Ovary (tissue), 9 donors: ENCODE data around the gene USP49. TPM values are rescaled to one million over a fixed set of nuclear protein-coding genes. Genes with fewer than 3 reads are reported as not detected.

Experiments used
- DNase-seq, 5 donors: peaks; one replicate each; pipeline ENCODE4 v3.0.0-alpha.2; 2019 to 2020
- H3K27ac ChIP-seq, 2 donors: fragments of 200-600 bp; one replicate each; pipeline versions ENCODE4 v1.5.1 to v1.8.0; 2019 to 2022
- H3K27me3 ChIP-seq: fragments of 200-600 bp; one replicate; pipeline ENCODE4 v1.8.0; 2022
- H3K36me3 ChIP-seq: fragments of 200-600 bp; sonication (generic); one replicate; pipeline ENCODE4 v1.5.1; 2019
- H3K4me1 ChIP-seq: one replicate; pipeline ENCODE4 v1.8.1; 2013; ENCODE audit warnings: mild to moderate bottlenecking, moderate library complexity; ENCODE audit not compliant: insufficient read depth
- H3K4me3 ChIP-seq: fragments of 200-600 bp; sonication (generic); one replicate; pipeline ENCODE4 v1.5.1; 2017
- H3K9me3 ChIP-seq, 2 donors: fragments of 200-600 bp in 1 of 2; sonication (generic) in 1 of 2; one replicate each; pipeline versions ENCODE4 v1.5.1 to v1.8.1; 2013 to 2019; ENCODE audit warnings: mild to moderate bottlenecking in 1 of 2, moderate library complexity in 1 of 2
- EP300 ChIP-seq: sonication (generic); formaldehyde crosslinking; IDR thresholded peaks from one replicate; pipeline ENCODE4 v1.6.1; 2017; ENCODE audit warnings: antibody characterized with exemption
- POLR2A ChIP-seq: fragments of 450-650 bp; IDR thresholded peaks from one replicate; pipeline ENCODE4 v1.6.1; 2017; ENCODE audit warnings: antibody characterized with exemption, mild to moderate bottlenecking, moderate library complexity
- WGBS, 3 donors: extraction: QIAGEN DNeasy Blood & Tissue Kit in 1 of 3; methylation state at CpG; one replicate each; pipeline versions ENCODE4 v1.1.5 to v1.1.7; 2013 to 2017; 5-methylcytosine and 5-hydroxymethylcytosine counted together
- intact Hi-C, 4 donors: fragments of 100-400 bp; cut with DNase I; formaldehyde crosslinking; loops; one replicate each; pipeline versions ENCODE4 v1.11.0 to v1.15.1; 2022 to 2023
- polyA plus RNA-seq, 2 donors: library from polyadenylated mRNA; stranded (reverse); fragments of 200-250 nt in 1 of 2; fragments of 350-450 nt in 1 of 2; fragmentation: Illumina TruSeq in 1 of 2; extraction: RNeasy Lipid Tissue Mini Kit (QIAGEN cat#74804) in 1 of 2; gene quantifications; one replicate each; pipeline ENCODE4 v1.2.3, GENCODE V29; 2013 to 2014
- total RNA-seq, 7 donors: library from RNA; depleted of rRNA in 2 of 7; stranded (reverse); fragments of >200 nt in 2 of 7; fragmentation: NEBNext Ultra II Directional in 3 of 7; extraction: Animal tissue kit (Norgen Biotek cat#: 25700) in 3 of 7; gene quantifications; one replicate each; pipeline versions ENCODE4 v1.1.0 to v1.2.4, GENCODE V29; 2016 to 2023
- TF ChIP-seq, protein P1 (sequence below), 3 donors: fragments of 450-650 bp in 2 of 3; fragments of 200-600 bp in 1 of 3; IDR thresholded peaks; one replicate each; pipeline versions ENCODE4 v1.5.1 to v1.8.0; 2016 to 2022; ENCODE audit warnings: antibody characterized with exemption in 3 of 3, mild to moderate bottlenecking in 1 of 3
- donor health status: DM: no; HTN: no; CAD: no; lungs with moderate emphysema.
- donor health status: DM: no; HTN: no; CAD: no.
- donor health status: Bipolar disorder and iron deficiency.
- donor health status: DM: yes; HTN: yes; CAD: no.
- donor health status: DM: no; HTN: no; CAD: no.
- donor health status: DM: yes; HTN: yes; CAD: no.

The USP49 gene
- total and polyA plus RNA-seq, 9 donors: 2.0 to 5.1 (median 3.1) TPM

GRCh38 chr6:41939176-41939847 lies 44.1 kb upstream of the USP49 start:
- H3K36me3 ChIP-seq: no peaks in the 10 kb centered on the region
- peak; percentile 38 to 70 (median 58) for DNase-seq
- peaks cover 10% of the 10 kb centered on the region for H3K4me1 ChIP-seq
- no peaks in the 10 kb centered on the region for H3K9me3 ChIP-seq
- peak overlapping the region in 1 of 2 donors; percentile 31 for H3K27ac ChIP-seq
- intact Hi-C loops: loop anchor here in 3 of 4 donors (5.0 to 10.0 kb wide), 3 partner anchors 103 to 155 kb away; partner anchors contain the start of genes PRICKLE4 (in 1 of the 3) and TOMM6 (in 1 of the 3)
- TF ChIP-seq POLR2A: no peak
- TF ChIP-seq EP300: no peak
- TF ChIP-seq, protein P1, sequence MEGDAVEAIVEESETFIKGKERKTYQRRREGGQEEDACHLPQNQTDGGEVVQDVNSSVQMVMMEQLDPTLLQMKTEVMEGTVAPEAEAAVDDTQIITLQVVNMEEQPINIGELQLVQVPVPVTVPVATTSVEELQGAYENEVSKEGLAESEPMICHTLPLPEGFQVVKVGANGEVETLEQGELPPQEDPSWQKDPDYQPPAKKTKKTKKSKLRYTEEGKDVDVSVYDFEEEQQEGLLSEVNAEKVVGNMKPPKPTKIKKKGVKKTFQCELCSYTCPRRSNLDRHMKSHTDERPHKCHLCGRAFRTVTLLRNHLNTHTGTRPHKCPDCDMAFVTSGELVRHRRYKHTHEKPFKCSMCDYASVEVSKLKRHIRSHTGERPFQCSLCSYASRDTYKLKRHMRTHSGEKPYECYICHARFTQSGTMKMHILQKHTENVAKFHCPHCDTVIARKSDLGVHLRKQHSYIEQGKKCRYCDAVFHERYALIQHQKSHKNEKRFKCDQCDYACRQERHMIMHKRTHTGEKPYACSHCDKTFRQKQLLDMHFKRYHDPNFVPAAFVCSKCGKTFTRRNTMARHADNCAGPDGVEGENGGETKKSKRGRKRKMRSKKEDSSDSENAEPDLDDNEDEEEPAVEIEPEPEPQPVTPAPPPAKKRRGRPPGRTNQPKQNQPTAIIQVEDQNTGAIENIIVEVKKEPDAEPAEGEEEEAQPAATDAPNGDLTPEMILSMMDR (IDR thresholded peaks at IDR 0.05): no peak
- WGBS, 3 donors: 22 to 37% (median 28%) methylated on average over 11 of the region's 11 CpGs
- no peak overlapping the region for H3K4me3 ChIP-seq
- no peaks in the 10 kb centered on the region for H3K27me3 ChIP-seq

DNA sequence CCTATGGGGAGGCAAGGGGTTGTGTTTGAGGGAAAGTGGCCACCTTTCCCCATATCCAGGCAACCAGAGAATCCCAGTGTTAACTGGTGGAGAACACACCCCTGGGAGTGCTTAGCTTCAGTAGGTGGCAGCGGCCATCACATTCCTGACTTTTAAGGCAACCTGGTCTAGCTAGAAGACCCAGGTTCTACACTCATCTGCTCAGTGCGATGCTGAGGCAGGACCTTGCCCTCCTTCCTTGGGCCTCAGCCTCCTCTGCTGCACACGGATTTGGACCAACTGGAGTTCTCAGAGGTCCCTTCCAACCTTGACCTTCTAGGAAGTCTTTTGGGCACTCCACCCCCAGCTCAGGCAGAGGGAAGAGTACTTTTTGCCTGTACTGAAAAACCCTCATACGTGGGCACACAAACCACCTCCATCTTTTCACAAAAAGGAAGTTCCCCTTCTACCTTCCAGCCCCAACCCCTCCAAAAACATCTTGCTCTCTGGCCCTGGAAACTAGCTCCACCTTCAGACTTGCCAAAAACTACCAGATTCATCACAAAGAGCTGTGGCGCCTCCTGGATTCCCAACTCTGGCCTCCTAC lies 43.5 kb upstream of the USP49 start:
- intact Hi-C loops: loop anchor here in 3 of 4 donors (5.0 to 10.0 kb wide), 3 partner anchors 104 to 154 kb away; partner anchors contain the start of genes PRICKLE4 (in 1 of the 3) and TOMM6 (in 1 of the 3)
- peaks cover 10% of the 10 kb centered on the region for H3K4me1 ChIP-seq
- H3K27ac ChIP-seq: peak overlapping the region in 1 of 2 donors; percentile 31

GRCh38 chr6:41937861-41938574 lies 42.8 kb upstream of the USP49 start:
- peak in 2 of 5 donors; percentile 19 to 27 for DNase-seq
- Histone ChIP-seq H3K9me3 (no peaks in the 10 kb centered on the region), H3K4me3 (no peak overlapping the region), H3K27ac (peak overlapping the region in 1 of 2 donors; percentile 9), H3K27me3 (no peaks in the 10 kb centered on the region), H3K4me1 (peaks cover 10% of the 10 kb centered on the region), H3K36me3 (no peaks in the 10 kb centered on the region)
- TF ChIP-seq, protein P1 (IDR thresholded peaks at IDR 0.05): no peak
- TF ChIP-seq EP300: no peak
- TF ChIP-seq POLR2A: no peak
- intact Hi-C loops: loop anchor here in 3 of 4 donors (5.0 to 10.0 kb wide), 3 partner anchors 104 to 153 kb away; partner anchors contain the start of genes PRICKLE4 (in 1 of the 3) and TOMM6 (in 1 of the 3)
- 66 to 87% (median 70%) methylated on average over 4 of the region's 4 CpGs for WGBS, 3 donors

More for the DNA sequence above, 43.5 kb upstream of the USP49 start:
- TF ChIP-seq, protein P1 (IDR thresholded peaks at IDR 0.05): no peak
- no peak for TF ChIP-seq EP300
- no peak for TF ChIP-seq POLR2A
- no peak overlapping the region for H3K4me3 ChIP-seq
- 51 to 57% (median 56%) methylated on average over 5 of the region's 5 CpGs for WGBS, 3 donors
- H3K36me3 ChIP-seq: no peaks in the 10 kb centered on the region
- DNase-seq: peak in 1 of 5 donors; percentile 37
- no peaks in the 10 kb centered on the region for H3K27me3 ChIP-seq
- H3K9me3 ChIP-seq: no peaks in the 10 kb centered on the region

DNA sequence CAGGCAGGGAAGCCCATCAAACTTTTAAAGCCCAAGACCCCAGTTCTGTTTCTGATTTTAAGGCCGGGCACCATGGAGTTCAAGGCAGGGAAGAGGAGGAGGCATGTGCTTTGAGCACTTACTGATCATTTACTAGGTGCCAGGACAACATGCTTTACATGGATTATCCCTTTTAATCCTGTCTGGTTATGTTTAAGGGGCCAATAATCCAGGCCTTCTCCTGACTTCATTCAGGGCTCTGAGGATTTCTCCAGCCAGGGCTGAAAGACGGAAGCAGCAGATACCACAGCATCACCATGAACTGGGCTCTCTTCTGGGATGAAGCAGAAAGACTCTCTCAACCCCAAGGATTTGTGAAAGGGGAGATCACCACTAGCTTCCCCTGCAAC lies 42.3 kb upstream of the USP49 start:
- no peak for DNase-seq
- TF ChIP-seq POLR2A: no peak
- TF ChIP-seq, protein P1 (IDR thresholded peaks at IDR 0.05): no peak
- TF ChIP-seq EP300: no peak
- Histone ChIP-seq H3K36me3 (no peaks in the 10 kb centered on the region), H3K4me3 (no peak overlapping the region), H3K27ac (no peak overlapping the region), H3K4me1 (peaks cover 10% of the 10 kb centered on the region), H3K9me3 (no peaks in the 10 kb centered on the region), H3K27me3 (no peaks in the 10 kb centered on the region)
- WGBS, 3 donors: 75 to 92% (median 87%) methylated on average over 2 of the region's 2 CpGs
- intact Hi-C loops: loop anchor here in 3 of 4 donors (5.0 to 10.0 kb wide), 3 partner anchors 105 to 153 kb away; partner anchors contain the start of genes PRICKLE4 (in 1 of the 3) and TOMM6 (in 1 of the 3)
